GM19351 (cell line): ENCODE results near the gene ULBP1.
"Not testable (repeated sequence)": the region's sequence is repeated elsewhere in the genome, so short reads cannot be mapped to it uniquely, and the experiment has no call there.

Experiments used
- ATAC-seq: cut with Tn5 transposase; IDR thresholded peaks from one replicate; pipeline ENCODE4 v1.9.1; 2021; ENCODE audit warnings: mild to moderate bottlenecking, moderate library complexity; ENCODE audit not compliant: unreplicated experiment

The ULBP1 gene

DNA sequence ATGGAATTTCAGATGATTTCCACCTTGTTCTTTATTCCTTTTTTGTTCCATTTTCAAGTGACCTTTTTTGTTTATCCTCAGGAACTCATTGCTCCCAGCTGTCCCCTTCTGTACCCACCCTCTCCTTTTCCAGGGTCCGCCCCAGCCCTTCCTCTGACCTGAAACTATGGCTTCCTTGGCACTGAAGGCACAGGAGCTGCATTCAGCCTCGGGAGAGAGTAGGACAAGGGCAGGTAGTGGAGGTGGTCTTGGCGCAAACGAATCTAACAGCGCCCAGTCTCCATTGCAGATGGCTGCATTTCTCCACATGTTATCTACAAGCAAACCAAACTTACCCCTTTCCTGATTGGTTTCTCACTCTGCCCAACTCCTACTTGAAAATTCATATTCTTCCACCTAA is 30.7 kb upstream of the ULBP1 start:
- ATAC-seq, result no peak

DNA sequence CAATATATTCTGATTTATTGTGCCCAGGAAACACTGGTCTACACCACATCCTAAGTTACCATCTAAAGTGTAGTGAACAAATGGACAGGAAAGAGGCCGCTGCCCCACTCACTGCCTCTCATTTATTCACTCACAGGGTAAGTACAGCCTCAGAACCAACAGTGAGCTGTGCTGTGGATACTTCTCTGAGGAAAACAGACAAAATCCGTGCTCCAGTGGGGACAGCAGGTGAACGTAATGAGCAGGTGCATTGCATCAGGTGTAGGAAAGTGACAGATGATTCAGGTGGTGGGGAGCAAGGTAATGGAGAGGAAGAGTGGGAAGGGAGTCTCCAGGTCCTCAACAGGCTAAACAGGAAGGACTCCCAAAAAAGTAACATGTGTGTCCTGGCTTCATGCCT is 30.3 kb upstream of the ULBP1 start:
- no peak for ATAC-seq

GRCh38 chr6:149934249-149935156 is 29.2 kb upstream of the ULBP1 start:
- peak; percentile 31 for ATAC-seq

- no peak for ATAC-seq
Observed at GRCh38 chr6:149935246-149935645, 28.5 kb upstream of the ULBP1 start.

DNA sequence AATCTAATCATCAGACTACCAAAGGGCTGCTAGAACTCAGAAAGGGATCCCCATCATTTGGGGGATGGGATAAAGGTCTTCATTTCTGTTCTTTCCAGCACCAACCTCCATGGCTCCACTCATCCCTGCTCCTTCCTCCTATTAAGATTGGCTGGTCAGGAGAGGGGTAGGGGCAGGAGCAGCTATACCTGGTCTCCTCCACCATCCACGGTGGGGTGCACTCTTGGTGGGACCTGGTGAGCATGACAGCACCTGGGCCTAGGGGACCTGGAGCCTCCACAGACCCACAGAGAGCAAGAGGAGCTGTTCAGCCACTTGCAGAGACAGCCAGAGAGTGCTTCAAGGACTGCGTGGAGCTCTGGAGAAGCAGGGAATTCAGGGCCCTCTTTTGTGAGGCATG is 28.1 kb upstream of the ULBP1 start:
- no peak for ATAC-seq

DNA sequence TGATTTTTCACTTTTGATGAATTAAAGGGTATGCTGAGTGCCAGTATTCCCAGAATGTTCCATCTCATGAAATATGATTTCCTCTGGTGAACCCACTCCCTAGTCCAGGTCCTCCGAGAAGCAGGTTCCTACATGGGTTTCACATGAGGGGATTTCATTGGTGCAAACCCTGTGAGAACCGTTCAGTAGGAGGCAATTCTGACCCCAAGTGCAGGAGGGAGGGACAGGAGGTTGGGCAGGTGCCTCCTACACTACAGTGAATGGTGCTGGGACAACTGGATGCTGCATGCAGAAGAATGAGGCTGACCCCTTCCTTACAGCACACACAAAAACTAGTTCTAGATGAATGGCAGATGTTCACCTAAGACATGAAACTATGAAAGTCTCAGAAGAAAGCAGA is 27.0 kb upstream of the ULBP1 start:
- no peak for ATAC-seq

DNA sequence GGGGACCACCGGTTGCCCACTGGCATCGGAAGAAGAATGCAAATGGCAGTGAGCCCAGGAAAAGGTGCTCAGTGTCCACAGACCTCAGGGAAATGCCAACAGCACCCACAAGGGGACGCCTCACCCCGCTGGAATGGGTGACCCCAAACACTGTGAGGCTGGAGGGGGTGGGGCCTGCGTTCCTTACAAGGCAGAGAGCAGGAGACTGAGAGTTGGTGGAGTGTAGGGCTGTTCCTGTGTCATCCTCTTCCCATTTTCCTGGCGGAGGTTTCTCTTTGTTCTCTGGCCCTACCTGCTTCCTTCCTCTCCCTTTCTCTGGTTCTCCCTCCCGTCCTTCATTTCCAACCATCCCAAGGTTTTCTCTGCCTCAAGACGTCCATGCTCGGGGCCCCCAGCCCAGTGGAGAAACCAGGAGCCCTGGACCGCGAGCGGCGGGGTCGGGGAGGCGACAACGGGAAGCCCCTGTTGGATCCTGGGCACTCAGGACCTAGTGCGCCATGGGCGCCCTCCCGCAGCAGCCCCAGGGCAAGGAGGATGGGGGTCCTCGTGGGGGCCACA is 25.7 kb upstream of the ULBP1 start:
- ATAC-seq, result not testable (repeated sequence)

- peak; percentile 76 for ATAC-seq
Observed at GRCh38 chr6:149938571-149939355, 25.0 kb upstream of the ULBP1 start.

- ATAC-seq, result no peak
Observed at GRCh38 chr6:149939356-149939648, 24.4 kb upstream of the ULBP1 start.

DNA sequence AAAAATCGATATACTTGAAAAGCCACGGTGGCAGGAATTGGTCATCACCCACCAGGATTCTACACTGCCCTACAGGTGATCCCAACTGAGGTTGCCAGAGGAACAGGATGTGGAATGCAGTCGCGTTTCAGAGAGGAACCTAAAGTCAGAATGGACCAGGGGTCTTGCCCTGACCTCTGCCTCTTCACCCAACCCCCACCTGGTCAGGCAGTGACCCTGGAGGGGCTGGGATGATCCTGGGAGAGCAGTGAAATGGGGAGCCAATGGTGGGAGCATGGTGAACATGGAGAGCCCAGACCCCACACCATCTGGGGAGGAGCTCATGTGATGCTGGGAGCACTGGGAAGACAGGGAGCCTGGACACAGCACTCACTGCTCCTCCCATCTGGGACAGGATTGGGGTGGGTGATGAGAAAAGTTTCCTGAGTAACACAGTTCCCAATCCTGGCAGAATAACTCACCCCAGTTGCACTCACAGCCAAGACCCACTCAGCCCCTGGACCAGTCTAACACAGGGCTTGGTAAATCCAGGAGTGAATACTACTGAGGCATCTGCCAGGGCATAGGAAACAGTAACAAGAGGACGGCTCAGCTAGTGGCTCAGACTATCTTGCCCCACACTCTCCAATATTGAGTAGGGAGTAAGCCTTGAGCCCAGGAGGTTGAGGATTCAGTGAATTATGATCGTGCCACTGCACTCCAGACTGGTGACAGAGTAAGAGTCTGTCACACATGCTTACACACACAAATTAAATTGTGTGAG is 23.7 kb upstream of the ULBP1 start:
- no peak for ATAC-seq

GRCh38 chr6:149940672-149940982 is 23.1 kb upstream of the ULBP1 start:
- no peak for ATAC-seq

DNA sequence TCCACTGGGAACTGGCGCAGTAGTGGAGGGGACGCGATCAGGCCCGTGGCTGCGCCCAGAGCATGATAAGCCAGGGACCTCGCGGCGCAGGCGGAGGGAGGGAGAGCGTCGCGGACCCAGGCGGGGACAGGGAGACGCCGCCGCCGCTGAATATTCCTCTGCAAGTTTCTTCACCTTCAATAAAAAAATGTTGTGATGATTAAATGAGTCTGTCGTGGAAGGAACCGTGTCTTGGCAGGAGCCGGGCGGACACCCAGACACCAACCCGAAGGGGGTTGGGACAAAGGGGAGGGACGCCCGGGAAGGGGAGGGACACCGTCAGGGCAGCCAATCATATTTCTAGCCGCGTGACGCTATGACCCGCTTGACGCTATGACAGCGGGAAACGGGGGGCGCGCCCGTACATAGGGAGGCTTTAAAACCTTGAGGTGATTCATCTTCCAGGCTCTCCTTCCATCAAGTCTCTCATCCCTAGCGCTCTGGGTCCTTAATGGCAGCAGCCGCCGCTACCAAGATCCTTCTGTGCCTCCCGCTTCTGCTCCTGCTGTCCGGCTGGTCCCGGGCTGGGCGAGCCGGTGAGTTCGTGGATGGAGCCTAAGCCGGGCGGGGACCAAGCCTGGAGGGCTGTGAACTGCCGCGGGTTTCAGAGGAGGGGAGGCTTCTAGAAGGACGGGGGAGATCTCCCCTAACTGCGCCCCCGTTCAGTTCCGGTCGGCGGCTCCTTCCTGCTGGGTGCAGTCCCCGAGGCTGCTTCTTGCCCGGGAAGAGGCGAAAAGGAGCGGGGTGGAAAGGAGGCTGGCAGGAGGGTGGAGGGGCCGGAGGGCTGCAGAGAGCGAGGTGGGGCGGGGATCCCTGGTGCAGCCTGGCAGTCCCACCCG is 21.9 kb upstream of the ULBP1 start, which contains the start of gene ULBP2:
Gene ULBP2 (plus strand): TSS at position 432 of the 878 bp plus-strand sequence. CDS start 59 bp downstream, at position 491.
- ATAC-seq, result peak; percentile 35

GRCh38 chr6:149942461-149942829 is 21.3 kb upstream of the ULBP1 start:
- ATAC-seq, result no peak

- ATAC-seq, result not testable (repeated sequence)
Observed at GRCh38 chr6:149943321-149943720, 20.4 kb upstream of the ULBP1 start.

DNA sequence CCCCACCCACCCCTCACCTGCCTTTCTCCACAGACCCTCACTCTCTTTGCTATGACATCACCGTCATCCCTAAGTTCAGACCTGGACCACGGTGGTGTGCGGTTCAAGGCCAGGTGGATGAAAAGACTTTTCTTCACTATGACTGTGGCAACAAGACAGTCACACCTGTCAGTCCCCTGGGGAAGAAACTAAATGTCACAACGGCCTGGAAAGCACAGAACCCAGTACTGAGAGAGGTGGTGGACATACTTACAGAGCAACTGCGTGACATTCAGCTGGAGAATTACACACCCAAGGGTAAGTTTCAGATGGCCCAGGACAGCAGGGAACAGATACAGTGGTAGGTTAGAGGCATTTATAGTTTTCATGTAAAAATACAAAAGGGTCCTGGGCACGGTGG is 18.5 kb upstream of the ULBP1 start:
- not testable (repeated sequence) for ATAC-seq

DNA sequence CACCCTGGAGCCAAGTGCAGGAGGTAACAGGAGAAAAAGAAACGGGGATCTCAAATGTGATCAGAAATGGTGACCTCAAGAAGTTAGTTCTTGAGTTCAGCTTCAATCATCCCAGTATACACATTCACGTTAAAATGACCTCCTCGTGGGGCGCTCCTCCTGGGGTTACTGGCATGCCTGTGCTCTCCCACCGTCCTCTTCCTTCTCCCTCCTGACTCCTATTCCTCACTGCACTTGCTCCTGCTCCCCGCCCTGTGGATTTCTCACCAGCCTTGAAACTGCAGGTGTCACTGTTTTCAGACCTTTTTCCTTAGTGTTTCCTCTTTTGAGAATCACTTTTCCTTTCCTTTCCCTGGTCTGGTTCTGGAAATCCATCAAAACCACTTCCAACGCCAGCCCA is 17.1 kb upstream of the ULBP1 start:
- ATAC-seq, result not testable (repeated sequence)

- not testable (repeated sequence) for ATAC-seq
Observed at GRCh38 chr6:149947533-149947932, 16.2 kb upstream of the ULBP1 start.

DNA sequence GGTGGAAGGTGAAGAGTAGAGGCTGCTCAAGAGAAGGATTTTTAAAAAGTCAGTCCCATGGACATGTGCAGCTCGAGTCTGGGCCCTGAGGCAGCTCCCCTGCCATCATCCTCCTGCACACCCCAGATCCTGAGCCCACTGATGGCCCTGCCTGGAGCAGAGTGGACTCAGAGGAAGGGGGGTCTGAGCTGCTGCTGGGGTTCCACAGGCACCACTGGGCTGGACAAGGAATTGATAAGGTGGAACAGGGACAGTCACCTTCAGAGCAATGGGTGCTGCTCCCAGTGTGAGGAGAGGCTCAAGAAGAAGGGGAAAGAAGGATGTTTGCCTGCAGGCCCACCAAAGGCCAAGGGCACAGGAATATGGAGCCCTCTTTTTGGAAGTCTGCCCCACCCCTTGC is 15.7 kb upstream of the ULBP1 start:
- ATAC-seq, result no peak

- ATAC-seq, result no peak
Observed at GRCh38 chr6:149948616-149949015, 15.1 kb upstream of the ULBP1 start.

- ATAC-seq, result no peak
Observed at GRCh38 chr6:149950423-149950822, 13.3 kb upstream of the ULBP1 start.
